Measurements from ENCODE around the gene APOLD1. TPM values are rescaled to one million over a fixed set of nuclear protein-coding genes. Genes with fewer than 3 reads are reported as not detected.

APOLD1 gene
- total RNA-seq, 1 experiment from 2014 or later = 12.7 TPM

- DNase-seq (ENCODE audit: low read depth) = peak; percentile 97
Measured at GRCh38 chr12:12839873-12840579, 54.6 kb downstream of the APOLD1 start.

DNA sequence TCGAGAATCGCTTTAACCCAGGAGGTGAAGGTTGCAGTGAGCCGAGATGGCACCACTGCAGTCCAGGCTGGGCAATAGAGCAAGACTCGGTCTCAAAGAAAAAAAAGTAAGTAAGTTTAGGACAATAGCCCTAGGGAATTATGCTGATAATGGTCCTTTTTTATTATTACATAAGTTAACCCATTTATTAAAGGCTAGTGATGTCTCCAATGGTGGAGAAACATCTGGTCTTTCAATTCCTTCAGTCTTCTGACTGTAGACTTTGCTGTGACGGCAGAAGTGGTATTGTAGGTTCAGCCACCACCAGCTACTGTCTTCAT lies 55.1 kb downstream of the APOLD1 start:
- DNase-seq (ENCODE audit: low read depth) = no peak

Other genes starting within 250 kb of the APOLD1 start
- 6.0 and 7.9 TPM in 2 replicates for gene DUSP16, start 222.8 kb upstream of the APOLD1 start, total RNA-seq (2014; rRNA removed; shearing (Covaris generic))
- gene CREBL2, start 173.8 kb upstream of the APOLD1 start, total RNA-seq (2014; rRNA removed; shearing (Covaris generic)) = 25.4 and 26.2 TPM in 2 replicates
- gene GPR19, start 89.5 kb upstream of the APOLD1 start, total RNA-seq (2014; rRNA removed; shearing (Covaris generic)) = 2.2 and 3.6 TPM in 2 replicates
- gene CDKN1B, start 68.3 kb upstream of the APOLD1 start, total RNA-seq (2014; rRNA removed; shearing (Covaris generic)) = 26.6 and 30.8 TPM in 2 replicates
- gene DDX47, start 27.7 kb downstream of the APOLD1 start, total RNA-seq (2014; rRNA removed; shearing (Covaris generic)) = 75.4 and 86.6 TPM in 2 replicates
- gene GPRC5A, start 105.9 kb downstream of the APOLD1 start, total RNA-seq (2014; rRNA removed; shearing (Covaris generic)) = 4.7 and 5.1 TPM in 2 replicates
- gene GPRC5D, start 166.5 kb downstream of the APOLD1 start, total RNA-seq (2014; rRNA removed; shearing (Covaris generic)) = not detected in 2 replicates
- gene HEBP1, start 214.6 kb downstream of the APOLD1 start, total RNA-seq (2014; rRNA removed; shearing (Covaris generic)) = 4.1 and 8.9 TPM in 2 replicates